ENCODE measurements around the gene TSSC4.

The TSSC4 gene

GRCh38 chr11:2417856-2418692 is 17.5 kb downstream of the TSSC4 start:
- DNase-seq (ENCODE audit: low read depth in 2 of 2): no peak

DNA sequence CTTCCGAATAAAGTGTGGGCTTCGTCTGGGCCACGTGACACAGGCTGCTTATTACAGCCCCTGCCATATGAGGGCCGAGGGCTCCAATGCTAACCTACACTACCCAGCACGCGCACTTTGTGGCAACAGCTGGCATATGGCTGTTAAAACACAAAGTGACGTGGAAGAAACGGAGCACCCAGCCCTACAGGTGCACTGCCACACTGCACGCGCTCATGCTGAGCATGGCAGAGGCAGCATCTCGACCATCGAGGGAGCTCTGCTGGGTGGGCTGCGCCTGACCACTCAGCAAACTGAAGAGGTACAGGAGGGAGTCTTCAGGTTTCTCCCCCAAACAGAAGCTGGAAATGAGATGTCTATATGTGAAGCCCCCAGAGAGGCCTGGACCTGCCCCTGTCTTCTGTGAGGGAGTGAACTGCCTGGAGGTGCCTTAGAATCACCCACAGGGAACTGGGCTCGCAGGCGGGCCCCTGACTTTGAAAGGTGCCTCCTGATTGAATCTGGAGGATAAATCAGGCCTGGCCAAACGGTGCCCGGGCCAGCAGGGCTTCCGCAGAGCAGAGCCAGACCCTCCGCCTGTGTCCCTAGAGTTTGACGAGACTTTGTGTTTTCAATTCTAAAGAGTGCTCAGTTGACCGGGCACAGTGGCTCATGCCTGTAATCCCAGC is 18.3 kb downstream of the TSSC4 start:
- no peak for DNase-seq (ENCODE audit: low read depth in 2 of 2)

DNA sequence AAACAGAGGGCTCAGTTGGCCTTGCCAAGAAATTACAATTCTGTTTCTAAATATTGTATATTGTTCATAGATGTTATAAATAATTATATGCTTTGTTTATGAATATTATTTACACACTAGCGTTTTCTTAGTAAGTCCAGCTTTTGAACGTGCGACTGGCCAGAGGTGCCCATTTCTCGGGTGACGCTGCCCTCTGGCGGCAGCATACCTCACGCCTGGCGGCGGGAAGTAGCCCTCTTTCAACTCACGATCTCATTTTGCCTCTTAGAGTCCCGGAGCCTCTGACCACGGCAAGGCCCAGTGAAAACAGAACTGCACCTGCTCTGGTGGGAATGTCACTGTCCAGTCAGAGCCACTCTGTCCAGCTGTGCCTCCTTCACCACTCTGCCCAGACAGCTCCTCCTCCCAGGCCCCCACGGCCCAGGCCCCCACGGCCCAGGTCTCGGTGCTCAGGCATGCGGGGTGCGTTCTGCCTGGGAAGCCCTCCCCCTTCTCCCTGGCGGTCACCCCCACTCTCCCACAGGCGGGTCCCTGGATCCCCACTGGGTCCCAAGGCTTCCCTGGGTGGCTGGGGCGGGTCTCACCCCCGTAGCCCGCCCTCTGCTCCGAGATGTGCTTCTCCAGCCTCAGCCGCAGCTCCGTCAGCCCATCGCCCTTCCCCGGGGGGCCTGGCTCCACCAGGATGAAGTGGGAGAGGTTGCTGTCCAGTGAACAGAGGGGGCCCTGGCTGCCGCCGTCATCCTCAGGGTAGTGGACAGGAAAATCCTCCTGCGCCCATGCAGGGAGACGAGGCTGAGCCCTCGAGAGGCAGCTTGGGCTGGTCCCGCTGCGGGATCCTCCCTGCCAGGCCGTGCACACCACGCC is 19.3 kb downstream of the TSSC4 start:
- peak in 1 of 2 donors; percentile 37 for DNase-seq (ENCODE audit: low read depth in 2 of 2)

- peak; percentile 32 to 65 for DNase-seq (ENCODE audit: low read depth in 2 of 2)
Observed at GRCh38 chr11:2420502-2421225, 20.1 kb downstream of the TSSC4 start.

GRCh38 chr11:2421226-2421994 is 20.9 kb downstream of the TSSC4 start:
- no peak for DNase-seq (ENCODE audit: low read depth in 2 of 2)

DNA sequence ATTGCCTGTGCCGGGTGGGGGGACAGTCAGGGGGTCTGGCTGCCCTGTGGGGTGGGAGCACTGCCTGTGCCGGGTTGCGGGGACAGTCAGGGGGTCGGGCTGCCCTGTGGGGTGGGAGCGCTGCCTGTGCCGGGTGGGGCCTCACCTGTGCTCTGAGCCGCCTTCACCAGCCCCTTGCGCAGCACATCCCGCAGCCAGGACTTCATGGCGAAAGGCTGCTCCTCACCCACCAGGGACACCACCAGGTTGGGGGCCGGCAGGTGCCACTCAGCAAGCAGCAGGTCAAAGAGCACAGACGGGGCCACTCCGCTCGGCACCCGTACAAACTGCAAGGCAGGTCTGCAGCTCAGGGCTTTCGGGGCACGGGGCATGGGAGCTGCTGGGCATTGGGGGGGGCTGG is 21.4 kb downstream of the TSSC4 start:
- DNase-seq (ENCODE audit: low read depth in 2 of 2): no peak

DNA sequence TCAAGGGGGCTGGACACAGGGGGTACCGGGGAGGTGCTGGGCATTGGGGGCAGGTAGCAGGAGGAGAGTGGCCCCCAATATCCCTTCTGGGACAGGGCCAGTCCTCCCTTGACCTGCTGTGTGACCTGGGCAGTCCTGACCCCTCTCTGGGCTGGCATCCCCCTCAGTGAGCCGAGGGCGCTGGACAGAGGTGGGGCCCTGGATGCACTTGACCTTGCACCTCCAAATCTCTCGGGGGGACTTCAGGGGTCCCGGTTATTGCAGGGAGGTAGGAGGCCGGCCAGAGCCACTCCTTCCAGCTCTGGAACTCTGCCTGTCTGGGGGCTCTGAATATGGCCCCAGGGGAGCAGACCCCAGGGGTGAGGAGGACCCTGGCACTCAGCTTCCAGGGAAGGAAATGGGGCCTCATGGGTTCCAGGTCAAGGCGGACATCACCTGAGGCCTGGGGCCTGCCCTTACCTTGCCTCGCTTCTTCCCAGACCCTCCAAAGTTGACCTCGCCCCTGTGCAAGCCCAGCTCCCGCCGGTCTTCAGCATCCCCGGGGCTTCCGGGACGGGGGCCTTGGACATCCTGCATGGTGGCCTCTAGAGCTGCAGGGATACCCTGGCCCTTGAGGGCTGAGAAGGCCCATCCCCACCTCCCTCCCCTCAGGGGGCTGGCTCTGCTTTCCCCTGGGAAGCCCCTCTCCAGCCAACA is 22.1 kb downstream of the TSSC4 start:
- no peak for DNase-seq (ENCODE audit: low read depth in 2 of 2)

- DNase-seq (ENCODE audit: low read depth in 2 of 2): no peak
Observed at GRCh38 chr11:2423157-2424025, 22.8 kb downstream of the TSSC4 start.

DNA sequence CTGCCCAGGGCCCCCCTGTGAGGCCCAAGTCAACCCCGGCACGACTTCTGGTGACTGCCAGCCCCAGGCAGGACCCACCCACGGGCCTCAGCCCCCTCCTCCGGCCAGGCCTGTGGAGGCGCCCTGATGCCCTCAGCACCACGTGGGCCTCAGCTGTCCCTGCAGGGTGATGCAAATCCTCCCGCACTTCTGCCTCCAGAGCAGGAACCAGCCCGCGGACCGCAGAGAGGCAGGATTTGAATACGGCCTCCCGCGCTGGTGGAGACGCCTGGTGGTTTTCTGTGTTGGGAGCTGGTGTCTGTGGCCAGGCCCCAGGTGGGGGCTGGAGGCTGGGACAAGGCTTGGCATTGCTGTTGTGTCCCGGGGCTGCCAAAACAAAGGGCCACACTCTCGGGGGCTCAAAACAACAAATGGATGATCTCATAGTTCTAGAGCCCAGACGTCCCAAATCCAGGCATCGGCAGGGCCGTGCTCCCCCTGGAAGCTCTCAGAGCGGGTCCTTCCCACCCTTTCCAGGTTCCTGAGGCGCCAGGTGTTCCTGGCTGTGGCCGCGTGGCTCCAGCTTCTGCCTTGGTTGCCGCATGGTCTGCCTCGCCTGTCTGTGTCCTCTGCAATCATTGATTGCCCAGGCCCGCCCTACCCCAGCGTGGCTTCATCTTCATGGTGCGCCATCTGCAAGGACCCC is 24.4 kb downstream of the TSSC4 start:
- DNase-seq (ENCODE audit: low read depth in 2 of 2): no peak

DNA sequence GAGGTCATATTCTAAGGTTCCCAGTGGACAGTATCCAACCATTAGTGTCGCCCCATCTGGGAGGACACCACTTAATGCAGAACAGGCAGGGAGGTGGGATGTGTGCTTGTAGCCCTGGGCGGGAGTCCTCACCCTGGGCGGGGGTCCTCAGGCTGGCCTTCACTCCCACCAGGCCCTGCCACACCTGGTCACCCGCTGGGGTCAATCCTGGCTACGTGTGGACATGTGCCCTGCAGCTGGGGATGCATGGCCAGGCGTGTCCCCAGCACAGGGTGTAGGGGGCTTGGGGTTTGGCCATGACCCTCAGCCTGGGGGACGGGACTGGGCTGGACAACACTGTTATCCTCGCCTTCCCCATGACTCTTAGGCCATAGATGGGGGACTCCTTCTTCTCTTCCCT is 25.0 kb downstream of the TSSC4 start:
- no peak for DNase-seq (ENCODE audit: low read depth in 2 of 2)

DNA sequence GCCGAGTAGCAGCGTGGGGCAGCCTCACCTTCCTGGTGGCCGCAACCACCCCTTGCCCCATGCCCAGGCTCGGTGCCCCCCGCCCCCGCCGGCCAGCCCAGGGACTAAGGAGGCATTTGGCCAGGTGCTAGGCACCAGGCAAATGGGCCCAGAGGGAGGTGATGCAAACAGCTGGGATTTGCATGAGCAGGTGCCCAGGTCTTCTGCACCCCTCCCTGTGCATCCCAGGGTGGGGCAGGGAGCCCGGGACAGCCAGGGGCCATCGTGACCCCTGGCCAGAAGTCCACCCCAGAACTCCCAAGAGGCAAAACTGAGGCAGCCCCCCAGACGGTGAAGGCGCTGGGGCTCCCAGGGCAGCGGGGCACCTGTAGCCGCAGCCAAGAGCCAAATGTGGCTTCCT is 25.7 kb downstream of the TSSC4 start:
- no peak for DNase-seq (ENCODE audit: low read depth in 2 of 2)

DNA sequence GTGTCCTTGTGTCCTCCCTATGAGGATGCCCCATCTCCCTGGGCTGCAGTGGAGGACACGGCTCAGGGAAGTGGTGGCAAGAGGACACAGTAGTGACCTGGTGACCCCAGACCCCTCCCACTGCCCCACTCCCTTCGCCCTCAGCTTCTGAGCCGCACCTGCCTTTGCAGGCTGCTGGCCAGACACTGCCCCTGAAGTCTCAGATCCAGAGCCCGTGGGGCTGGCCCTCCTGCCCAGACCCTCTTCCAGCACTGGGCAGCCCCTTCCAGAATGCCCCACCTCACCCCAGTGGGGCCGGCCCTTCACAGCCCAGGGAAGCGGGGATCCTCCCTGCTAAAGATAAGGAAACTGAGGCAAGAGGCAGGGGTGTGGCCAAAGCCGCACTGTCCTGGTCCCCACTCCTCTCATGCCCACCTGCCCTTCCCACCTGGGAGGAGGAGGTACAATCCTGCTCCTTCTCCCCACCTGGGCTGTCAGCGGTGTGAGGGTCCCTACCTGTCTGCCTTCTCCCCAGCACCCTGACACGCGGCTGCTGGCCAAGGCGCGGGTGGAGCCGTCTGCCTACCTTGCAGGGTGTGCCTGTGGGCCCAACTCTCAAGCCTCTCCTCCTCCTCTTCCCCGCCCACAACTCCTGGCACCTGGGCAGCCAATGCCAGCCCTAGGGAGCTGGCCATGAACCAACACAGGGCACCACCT is 26.4 kb downstream of the TSSC4 start:
- no peak for DNase-seq (ENCODE audit: low read depth in 2 of 2)

DNA sequence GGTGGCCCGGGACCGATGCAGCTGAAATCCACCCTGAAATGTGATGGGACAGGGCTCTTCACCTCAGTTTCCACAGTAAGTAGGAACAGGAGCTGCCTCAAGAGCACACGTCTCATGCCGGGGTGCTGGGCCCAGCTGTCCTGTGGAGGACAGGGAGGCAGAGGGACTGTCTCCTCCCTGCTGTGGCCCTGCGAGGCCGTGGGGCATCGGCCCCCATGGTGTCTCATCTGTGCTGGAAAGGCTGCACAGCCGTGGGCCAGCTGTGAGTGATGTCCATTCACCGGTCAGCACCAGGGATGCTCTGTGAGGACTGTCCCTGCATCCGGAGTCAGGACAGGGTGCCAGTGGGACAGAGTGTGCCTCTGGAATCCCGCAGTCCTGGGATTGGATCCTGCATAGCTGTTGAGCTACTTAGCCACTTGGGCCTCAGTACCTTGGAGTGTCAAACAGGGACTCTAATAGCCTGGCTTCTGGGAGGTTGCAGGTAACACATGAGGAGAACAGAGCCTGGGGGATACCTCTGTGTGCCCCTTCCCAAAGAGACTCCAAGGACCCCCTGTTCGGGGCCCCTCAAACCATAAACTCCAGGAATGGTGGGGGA is 27.3 kb downstream of the TSSC4 start:
- DNase-seq (ENCODE audit: low read depth in 2 of 2): no peak

- peak; percentile 81 to 84 for DNase-seq (ENCODE audit: low read depth in 2 of 2)
Observed at GRCh38 chr11:2428322-2428795, 27.8 kb downstream of the TSSC4 start.

- DNase-seq (ENCODE audit: low read depth in 2 of 2): no peak
Observed at GRCh38 chr11:2431395-2431794, 30.8 kb downstream of the TSSC4 start.

GRCh38 chr11:2432171-2432621 is 31.6 kb downstream of the TSSC4 start:
- no peak for DNase-seq (ENCODE audit: low read depth in 2 of 2)

DNA sequence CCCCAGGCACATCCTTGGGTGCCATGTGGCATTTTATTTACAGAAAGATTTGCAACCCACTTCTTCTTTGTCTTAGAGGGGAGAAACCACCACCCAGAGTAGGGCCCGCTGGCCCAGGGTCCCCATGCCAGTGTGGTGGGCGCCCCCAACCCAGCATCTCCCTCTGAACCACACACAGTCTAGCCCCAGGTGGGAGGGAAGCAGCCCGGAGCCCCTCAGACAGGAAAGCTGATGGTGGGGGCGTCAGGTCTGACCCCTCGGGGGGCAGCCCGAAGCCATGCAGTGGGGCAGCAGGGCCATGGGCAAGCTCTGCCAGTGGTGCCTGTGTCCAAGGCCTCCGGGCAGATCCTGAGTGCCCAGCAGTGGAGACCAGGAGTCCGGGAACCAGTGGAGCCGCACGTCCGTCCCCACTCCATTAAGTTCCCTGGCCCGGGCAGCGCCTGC is 32.1 kb downstream of the TSSC4 start:
- no peak for DNase-seq (ENCODE audit: low read depth in 2 of 2)

Measured in stimulated activated CD4-positive, alpha-beta T cell treated with anti-CD3 and anti-CD28 coated beads, Interleukin-1b, Interleukin-23, amount 100 ng/mL, for 1 hour (primary cell).